NT2/D1 (cell line): ENCODE data around the gene PLEKHB1.
A peak's percentile ranks its signal among the peaks of the same experiment; 100 is the strongest.

Experiments used
- DNase-seq: peaks from one replicate; pipeline ENCODE4 v3.0.0-alpha.2; 2011; ENCODE audit warnings: low read depth, low spot score
- H3K27me3 ChIP-seq: 2 replicates; pipeline ENCODE4 v1.6.0; 2011; ENCODE audit warnings: mild to moderate bottlenecking; ENCODE audit not compliant: insufficient read length, insufficient read depth
- H3K36me3 ChIP-seq: 2 replicates; pipeline ENCODE4 v1.6.1; 2011; ENCODE audit warnings: mild to moderate bottlenecking, low read length, mixed read lengths; ENCODE audit not compliant: insufficient read depth, insufficient read length
- H3K4me1 ChIP-seq: 2 replicates; pipeline ENCODE4 v1.5.1; 2011; ENCODE audit not compliant: insufficient read depth, insufficient read length
- H3K4me3 ChIP-seq: 2 replicates; pipeline ENCODE4 v1.5.1; 2011; ENCODE audit warnings: low read depth; ENCODE audit not compliant: insufficient read length
- H3K9ac ChIP-seq: 2 replicates; pipeline ENCODE4 v1.6.0; 2011; ENCODE audit warnings: low read depth; ENCODE audit not compliant: insufficient read length
- H3K9me3 ChIP-seq: 2 replicates; pipeline ENCODE4 v1.5.1; 2011; ENCODE audit warnings: mild to moderate bottlenecking, low read length; ENCODE audit not compliant: insufficient read depth
- SUZ12 ChIP-seq: IDR thresholded peaks from 2 replicates; pipeline ENCODE4 v1.6.1; 2011; ENCODE audit not compliant: insufficient read length, insufficient read depth; ENCODE audit errors: extremely low read depth
- YY1 ChIP-seq: IDR thresholded peaks from 2 replicates; pipeline ENCODE4 v1.6.1; 2011; ENCODE audit not compliant: insufficient read length, insufficient read depth
- ZNF274 ChIP-seq: IDR thresholded peaks from 2 replicates; pipeline ENCODE4 v1.6.1; 2011; ENCODE audit warnings: mild to moderate bottlenecking, low read depth, low read length

Gene PLEKHB1

GRCh38 chr11:73654482-73655021 lies 8.2 kb downstream of the PLEKHB1 start:
- H3K9ac ChIP-seq = no peak overlapping the region
- H3K36me3 ChIP-seq = no peaks in the 10 kb centered on the region
- no peak for DNase-seq
- peaks cover 7% of the 10 kb centered on the region for H3K4me1 ChIP-seq
- H3K27me3 ChIP-seq = no peaks in the 10 kb centered on the region
- no peak overlapping the region for H3K4me3 ChIP-seq
- no peaks in the 10 kb centered on the region for H3K9me3 ChIP-seq
- TF ChIP-seq ZNF274 (no peak), SUZ12 (no peak), YY1 (no peak)

GRCh38 chr11:73655686-73656085 lies 9.3 kb downstream of the PLEKHB1 start:
- H3K9ac ChIP-seq = no peak overlapping the region
- H3K36me3 ChIP-seq = no peaks in the 10 kb centered on the region
- no peaks in the 10 kb centered on the region for H3K27me3 ChIP-seq
- H3K9me3 ChIP-seq = no peaks in the 10 kb centered on the region
- TF ChIP-seq YY1 = no peak
- TF ChIP-seq ZNF274 = no peak
- no peak for TF ChIP-seq SUZ12
- H3K4me1 ChIP-seq = peaks cover 7% of the 10 kb centered on the region
- H3K4me3 ChIP-seq = no peak overlapping the region
- DNase-seq = no peak

GRCh38 chr11:73656985-73657384 lies 10.6 kb downstream of the PLEKHB1 start:
- Histone ChIP-seq H3K36me3 (no peaks in the 10 kb centered on the region), H3K27me3 (peaks cover 5% of the 10 kb centered on the region), H3K9ac (no peak overlapping the region), H3K4me3 (no peak overlapping the region), H3K4me1 (peaks cover 3% of the 10 kb centered on the region), H3K9me3 (no peaks in the 10 kb centered on the region)
- DNase-seq = no peak
- TF ChIP-seq SUZ12 (no peak), YY1 (no peak), ZNF274 (no peak)

GRCh38 chr11:73659961-73660360 lies 13.6 kb downstream of the PLEKHB1 start:
- Histone ChIP-seq H3K27me3 (peaks cover 10% of the 10 kb centered on the region), H3K9ac (no peak overlapping the region), H3K4me1 (no peaks in the 10 kb centered on the region), H3K4me3 (no peak overlapping the region), H3K36me3 (no peaks in the 10 kb centered on the region), H3K9me3 (no peaks in the 10 kb centered on the region)
- TF ChIP-seq SUZ12 = no peak
- no peak for TF ChIP-seq YY1
- TF ChIP-seq ZNF274 = no peak
- DNase-seq = no peak

- Histone ChIP-seq H3K9me3 (no peaks in the 10 kb centered on the region), H3K4me3 (no peak overlapping the region), H3K4me1 (no peaks in the 10 kb centered on the region), H3K9ac (no peak overlapping the region), H3K36me3 (no peaks in the 10 kb centered on the region), H3K27me3 (peaks cover 10% of the 10 kb centered on the region)
- no peak for DNase-seq
- no peak for TF ChIP-seq ZNF274
- TF ChIP-seq YY1 = no peak
- no peak for TF ChIP-seq SUZ12
Measured at GRCh38 chr11:73660497-73661034, 14.2 kb downstream of the PLEKHB1 start.

GRCh38 chr11:73661035-73661628 lies 14.8 kb downstream of the PLEKHB1 start:
- no peak overlapping the region for H3K4me3 ChIP-seq
- H3K4me1 ChIP-seq = no peaks in the 10 kb centered on the region
- H3K9me3 ChIP-seq = no peaks in the 10 kb centered on the region
- TF ChIP-seq YY1 = no peak
- TF ChIP-seq ZNF274 = no peak
- TF ChIP-seq SUZ12 = no peak
- H3K27me3 ChIP-seq = peaks cover 10% of the 10 kb centered on the region
- H3K36me3 ChIP-seq = no peaks in the 10 kb centered on the region
- peak overlapping the region; percentile 74 for H3K9ac ChIP-seq
- DNase-seq = peak; percentile 88

GRCh38 chr11:73662445-73663157 lies 16.2 kb downstream of the PLEKHB1 start:
- Histone ChIP-seq H3K4me3 (no peak overlapping the region), H3K36me3 (no peaks in the 10 kb centered on the region), H3K9me3 (no peaks in the 10 kb centered on the region), H3K9ac (no peak overlapping the region), H3K27me3 (peaks cover 10% of the 10 kb centered on the region), H3K4me1 (no peaks in the 10 kb centered on the region)
- no peak for TF ChIP-seq YY1
- TF ChIP-seq SUZ12 = no peak
- TF ChIP-seq ZNF274 = no peak
- no peak for DNase-seq
